GM20000 (cell line): ENCODE data around the gene TPT1.
"Not testable (repeated sequence)": the region's sequence is repeated elsewhere in the genome, so short reads cannot be mapped to it uniquely, and the experiment has no call there.

ENCODE experiments used
- DNase-seq: peaks from one replicate; pipeline ENCODE4 v3.0.0; 2012; ENCODE audit warnings: low spot score
- CTCF ChIP-seq: IDR thresholded peaks from 2 replicates; pipeline ENCODE4 v1.5.1; 2012; ENCODE audit warnings: mild to moderate bottlenecking, control low read depth; ENCODE audit errors: extremely low read depth, missing control alignments

Gene TPT1

GRCh38 chr13:45302507-45302906, 38.5 kb downstream of the TPT1 start:
- no peak for DNase-seq
- no peak for TF ChIP-seq CTCF

- no peak for DNase-seq
- TF ChIP-seq CTCF: no peak
Observed at GRCh38 chr13:45301263-45301662, 39.7 kb downstream of the TPT1 start.

GRCh38 chr13:45300190-45300985, 40.6 kb downstream of the TPT1 start:
- no peak for DNase-seq
- no peak for TF ChIP-seq CTCF

- no peak for TF ChIP-seq CTCF
- DNase-seq: no peak
Observed at GRCh38 chr13:45299194-45299593, 41.8 kb downstream of the TPT1 start.

GRCh38 chr13:45298550-45298949, 42.4 kb downstream of the TPT1 start:
- DNase-seq: not testable (repeated sequence)

- no peak for DNase-seq
- no peak for TF ChIP-seq CTCF
Observed at GRCh38 chr13:45298206-45298505, 42.8 kb downstream of the TPT1 start.

- TF ChIP-seq CTCF: no peak
- no peak for DNase-seq
Observed at GRCh38 chr13:45297456-45298205, 43.4 kb downstream of the TPT1 start.
